ENCODE results near the gene HIVEP3.

Gene HIVEP3

DNA sequence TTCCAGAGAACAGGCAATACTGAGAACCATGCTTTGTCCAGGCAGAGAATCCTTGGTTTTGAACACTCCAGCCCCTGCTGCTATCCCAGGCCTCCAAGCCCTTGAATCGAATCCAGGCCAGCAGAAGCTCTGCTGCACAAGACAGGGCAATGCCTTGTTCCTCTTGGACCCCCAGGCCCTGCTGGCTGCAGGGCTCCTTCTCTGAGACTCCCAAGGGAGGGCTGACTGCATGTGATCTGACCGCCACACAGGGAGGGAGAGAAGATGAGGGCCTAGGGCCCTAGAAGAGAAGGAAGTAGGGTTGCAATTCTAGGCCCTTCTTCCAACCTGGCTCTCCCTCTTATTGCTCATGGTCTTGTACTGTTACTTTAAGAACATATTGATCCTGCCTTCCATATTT, 273.7 kb downstream of the HIVEP3 start:
- Histone ChIP-seq H3K27me3 (ENCODE audit: insufficient read depth, insufficient read length) (no peaks in the 10 kb centered on the region), H3K9ac (ENCODE audit: insufficient read length, low read depth) (no peak overlapping the region), H3K4me3 (ENCODE audit: insufficient read length, low read depth) (no peak overlapping the region), H3K9me3 (ENCODE audit: insufficient read depth, low read length) (no peaks in the 10 kb centered on the region), H3K4me1 (ENCODE audit: insufficient read depth, insufficient read length) (no peaks in the 10 kb centered on the region), H3K36me3 (ENCODE audit: insufficient read depth, insufficient read length, low read length) (no peaks in the 10 kb centered on the region)
- no peak for TF ChIP-seq ZNF274 (IDR thresholded peaks at IDR 0.05; ENCODE audit: low read depth, low read length)
- TF ChIP-seq YY1 (IDR thresholded peaks at IDR 0.05; ENCODE audit: insufficient read depth, insufficient read length): no peak
- no peak for TF ChIP-seq SUZ12 (IDR thresholded peaks at IDR 0.05; ENCODE audit: extremely low read depth, insufficient read depth, insufficient read length)
- no peak for DNase-seq (ENCODE audit: low read depth, low spot score)

DNA sequence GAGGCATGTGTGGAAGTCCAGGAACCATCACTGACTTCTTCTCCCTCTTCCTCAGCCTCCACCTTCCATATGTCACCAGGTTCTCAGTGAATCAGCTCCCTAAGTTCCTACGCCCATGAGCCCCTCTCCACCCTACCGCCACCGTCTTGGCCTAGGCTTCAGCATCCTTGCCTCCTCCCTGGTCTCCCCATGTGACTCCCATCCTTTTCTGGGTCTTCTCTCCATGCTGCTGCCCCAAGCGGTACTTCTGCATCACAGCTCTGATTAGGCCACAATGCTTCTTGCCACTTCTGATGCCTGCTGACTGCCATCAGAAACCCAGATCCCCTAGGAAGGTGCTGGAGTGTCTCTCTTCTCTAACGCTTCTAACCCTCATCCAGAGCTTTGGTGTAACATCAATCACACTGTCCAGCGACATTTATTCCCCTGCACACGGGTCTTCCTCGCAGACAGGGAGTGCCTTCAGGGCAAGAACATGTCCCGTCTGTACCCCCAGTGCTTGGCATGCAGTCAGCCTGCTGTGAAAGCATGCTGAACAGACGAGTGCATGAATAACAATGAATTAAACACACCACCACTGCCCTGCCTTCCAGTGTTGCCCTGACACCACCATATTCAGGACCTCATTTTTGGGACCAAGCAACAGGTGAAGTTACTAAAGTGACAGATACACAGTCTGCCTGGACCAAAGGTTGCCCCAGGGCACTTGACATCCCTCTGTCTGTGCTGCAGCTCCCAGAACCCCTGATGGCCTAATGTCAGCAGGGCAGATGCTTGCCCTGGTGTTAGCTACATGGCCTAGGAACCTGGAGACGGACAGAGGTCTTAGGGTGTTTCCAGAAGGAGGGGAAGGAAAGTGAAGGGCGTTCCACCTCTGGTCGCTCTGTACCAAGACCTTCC, 275.6 kb downstream of the HIVEP3 start:
- no peaks in the 10 kb centered on the region for H3K36me3 ChIP-seq (ENCODE audit: insufficient read depth, insufficient read length, low read length)
- H3K9me3 ChIP-seq (ENCODE audit: insufficient read depth, low read length): no peaks in the 10 kb centered on the region
- no peak overlapping the region for H3K9ac ChIP-seq (ENCODE audit: insufficient read length, low read depth)
- DNase-seq (ENCODE audit: low read depth, low spot score): no peak
- TF ChIP-seq SUZ12 (IDR thresholded peaks at IDR 0.05; ENCODE audit: extremely low read depth, insufficient read depth, insufficient read length) (no peak), YY1 (IDR thresholded peaks at IDR 0.05; ENCODE audit: insufficient read depth, insufficient read length) (no peak), ZNF274 (IDR thresholded peaks at IDR 0.05; ENCODE audit: low read depth, low read length) (no peak)
- peaks cover 6% of the 10 kb centered on the region for H3K4me1 ChIP-seq (ENCODE audit: insufficient read depth, insufficient read length)
- no peaks in the 10 kb centered on the region for H3K27me3 ChIP-seq (ENCODE audit: insufficient read depth, insufficient read length)
- H3K4me3 ChIP-seq (ENCODE audit: insufficient read length, low read depth): no peak overlapping the region

DNA sequence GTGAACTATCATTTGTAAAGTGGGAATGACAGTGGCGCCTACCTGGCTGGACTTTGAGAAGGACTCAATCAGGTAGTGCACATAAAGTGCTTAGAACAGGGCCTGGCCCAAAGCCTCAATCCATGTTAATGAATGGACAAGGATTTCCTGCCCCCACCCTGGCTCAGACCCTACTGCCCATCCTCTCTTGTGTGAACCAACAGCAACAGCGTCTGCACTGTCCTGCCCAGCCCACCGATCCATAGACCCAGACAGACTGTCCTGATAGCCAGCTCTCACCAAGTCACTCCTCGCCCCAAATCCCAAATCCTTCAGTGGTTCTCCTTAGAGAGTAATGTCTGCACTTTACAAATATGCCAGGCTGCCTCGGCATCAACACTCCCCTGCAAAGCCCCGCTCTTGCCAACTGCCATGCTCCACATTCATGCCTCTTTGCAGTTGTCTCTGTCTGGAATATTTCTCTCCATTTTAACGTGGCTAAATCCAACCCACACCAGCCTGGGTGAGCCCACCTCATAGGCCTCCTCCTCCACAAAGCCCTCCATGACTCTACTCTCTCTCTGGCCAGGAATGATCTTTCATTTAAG, 276.7 kb downstream of the HIVEP3 start:
- no peaks in the 10 kb centered on the region for H3K27me3 ChIP-seq (ENCODE audit: insufficient read depth, insufficient read length)
- TF ChIP-seq ZNF274 (IDR thresholded peaks at IDR 0.05; ENCODE audit: low read depth, low read length) (no peak), YY1 (IDR thresholded peaks at IDR 0.05; ENCODE audit: insufficient read depth, insufficient read length) (no peak), SUZ12 (IDR thresholded peaks at IDR 0.05; ENCODE audit: extremely low read depth, insufficient read depth, insufficient read length) (no peak)
- H3K36me3 ChIP-seq (ENCODE audit: insufficient read depth, insufficient read length, low read length): no peaks in the 10 kb centered on the region
- no peak overlapping the region for H3K4me3 ChIP-seq (ENCODE audit: insufficient read length, low read depth)
- no peak for DNase-seq (ENCODE audit: low read depth, low spot score)
- H3K4me1 ChIP-seq (ENCODE audit: insufficient read depth, insufficient read length): peaks cover 9% of the 10 kb centered on the region
- H3K9me3 ChIP-seq (ENCODE audit: insufficient read depth, low read length): no peaks in the 10 kb centered on the region
- no peak overlapping the region for H3K9ac ChIP-seq (ENCODE audit: insufficient read length, low read depth)

- no peaks in the 10 kb centered on the region for H3K27me3 ChIP-seq (ENCODE audit: insufficient read depth, insufficient read length)
- peaks cover 9% of the 10 kb centered on the region for H3K4me1 ChIP-seq (ENCODE audit: insufficient read depth, insufficient read length)
- no peak for DNase-seq (ENCODE audit: low read depth, low spot score)
- H3K9me3 ChIP-seq (ENCODE audit: insufficient read depth, low read length): no peaks in the 10 kb centered on the region
- H3K4me3 ChIP-seq (ENCODE audit: insufficient read length, low read depth): no peak overlapping the region
- H3K9ac ChIP-seq (ENCODE audit: insufficient read length, low read depth): no peak overlapping the region
- no peak for TF ChIP-seq ZNF274 (IDR thresholded peaks at IDR 0.05; ENCODE audit: low read depth, low read length)
- no peak for TF ChIP-seq SUZ12 (IDR thresholded peaks at IDR 0.05; ENCODE audit: extremely low read depth, insufficient read depth, insufficient read length)
- TF ChIP-seq YY1 (IDR thresholded peaks at IDR 0.05; ENCODE audit: insufficient read depth, insufficient read length): no peak
- H3K36me3 ChIP-seq (ENCODE audit: insufficient read depth, insufficient read length, low read length): no peaks in the 10 kb centered on the region
These were observed 277.3 kb downstream of the HIVEP3 start for GRCh38 chr1:41641475-41641814.

- no peaks in the 10 kb centered on the region for H3K27me3 ChIP-seq (ENCODE audit: insufficient read depth, insufficient read length)
- peaks cover 9% of the 10 kb centered on the region for H3K4me1 ChIP-seq (ENCODE audit: insufficient read depth, insufficient read length)
- no peaks in the 10 kb centered on the region for H3K9me3 ChIP-seq (ENCODE audit: insufficient read depth, low read length)
- TF ChIP-seq ZNF274 (IDR thresholded peaks at IDR 0.05; ENCODE audit: low read depth, low read length) (no peak), SUZ12 (IDR thresholded peaks at IDR 0.05; ENCODE audit: extremely low read depth, insufficient read depth, insufficient read length) (no peak), YY1 (IDR thresholded peaks at IDR 0.05; ENCODE audit: insufficient read depth, insufficient read length) (no peak)
- DNase-seq (ENCODE audit: low read depth, low spot score): no peak
- no peak overlapping the region for H3K9ac ChIP-seq (ENCODE audit: insufficient read length, low read depth)
- H3K36me3 ChIP-seq (ENCODE audit: insufficient read depth, insufficient read length, low read length): no peaks in the 10 kb centered on the region
- H3K4me3 ChIP-seq (ENCODE audit: insufficient read length, low read depth): no peak overlapping the region
These were observed 277.8 kb downstream of the HIVEP3 start for GRCh38 chr1:41640756-41641474.

- H3K4me1 ChIP-seq (ENCODE audit: insufficient read depth, insufficient read length): peaks cover 9% of the 10 kb centered on the region
- H3K36me3 ChIP-seq (ENCODE audit: insufficient read depth, insufficient read length, low read length): no peaks in the 10 kb centered on the region
- TF ChIP-seq SUZ12 (IDR thresholded peaks at IDR 0.05; ENCODE audit: extremely low read depth, insufficient read depth, insufficient read length) (no peak), YY1 (IDR thresholded peaks at IDR 0.05; ENCODE audit: insufficient read depth, insufficient read length) (no peak), ZNF274 (IDR thresholded peaks at IDR 0.05; ENCODE audit: low read depth, low read length) (no peak)
- no peak for DNase-seq (ENCODE audit: low read depth, low spot score)
- no peak overlapping the region for H3K4me3 ChIP-seq (ENCODE audit: insufficient read length, low read depth)
- H3K9me3 ChIP-seq (ENCODE audit: insufficient read depth, low read length): no peaks in the 10 kb centered on the region
- no peak overlapping the region for H3K9ac ChIP-seq (ENCODE audit: insufficient read length, low read depth)
- no peaks in the 10 kb centered on the region for H3K27me3 ChIP-seq (ENCODE audit: insufficient read depth, insufficient read length)
These were observed 278.5 kb downstream of the HIVEP3 start for GRCh38 chr1:41640141-41640751.
